HG03175 (cell line): ENCODE measurements around the gene PRKAR2A.

ENCODE experiments used
- ATAC-seq: cut with Tn5 transposase; IDR thresholded peaks from one replicate; pipeline ENCODE4 v1.9.1; 2021; ENCODE audit warnings: mild to moderate bottlenecking, moderate library complexity; ENCODE audit not compliant: unreplicated experiment

PRKAR2A gene

DNA sequence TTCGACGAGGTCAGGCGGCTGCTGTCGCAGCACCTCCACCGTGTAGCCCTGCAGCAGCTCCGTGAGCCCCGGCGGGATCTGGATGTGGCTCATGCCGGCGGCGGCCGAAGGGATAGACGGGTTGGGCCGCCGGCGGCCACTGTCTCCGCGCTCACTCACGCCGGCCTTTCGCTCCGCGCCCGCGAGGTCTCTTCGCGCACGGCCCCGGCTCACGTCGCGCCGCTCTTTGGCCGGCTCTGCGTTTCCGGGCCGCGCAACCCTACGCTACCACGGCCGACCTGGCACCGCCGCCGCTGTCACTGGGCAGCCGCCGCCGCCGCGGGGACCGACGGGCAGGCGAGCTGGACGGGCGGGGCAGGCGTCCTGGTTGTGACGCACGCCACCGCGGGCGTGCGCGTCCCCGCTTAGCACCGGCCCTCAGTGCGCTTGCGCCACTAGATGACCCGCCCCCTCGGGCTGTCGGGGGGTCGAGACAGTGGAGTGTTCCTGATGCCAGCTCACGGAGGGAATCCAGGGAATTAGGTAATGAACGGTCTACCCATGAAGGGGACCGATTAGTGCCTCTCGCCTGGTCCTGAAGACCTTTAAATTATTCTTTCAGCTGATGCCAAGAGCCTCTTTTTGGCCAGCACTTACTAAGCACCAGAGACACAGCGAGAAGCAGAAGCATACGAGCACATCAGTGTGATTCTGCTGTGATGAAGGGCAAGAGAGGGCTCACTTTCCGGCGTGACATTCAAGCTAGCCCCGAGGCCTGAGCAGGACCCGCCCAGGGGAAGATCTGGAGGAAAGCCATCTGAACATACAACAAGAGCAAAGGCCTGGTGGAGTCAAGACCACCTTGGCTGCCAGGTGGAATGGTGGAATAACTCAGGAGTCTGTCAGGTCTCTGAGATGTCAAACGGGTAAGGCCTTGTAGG lies at the start of gene PRKAR2A:
Gene PRKAR2A, minus strand, starts transcription at position 371 of the 920 bp plus-strand sequence. Its CDS starts 278 bp downstream, at position 93.
- ATAC-seq = peak; percentile 84

DNA sequence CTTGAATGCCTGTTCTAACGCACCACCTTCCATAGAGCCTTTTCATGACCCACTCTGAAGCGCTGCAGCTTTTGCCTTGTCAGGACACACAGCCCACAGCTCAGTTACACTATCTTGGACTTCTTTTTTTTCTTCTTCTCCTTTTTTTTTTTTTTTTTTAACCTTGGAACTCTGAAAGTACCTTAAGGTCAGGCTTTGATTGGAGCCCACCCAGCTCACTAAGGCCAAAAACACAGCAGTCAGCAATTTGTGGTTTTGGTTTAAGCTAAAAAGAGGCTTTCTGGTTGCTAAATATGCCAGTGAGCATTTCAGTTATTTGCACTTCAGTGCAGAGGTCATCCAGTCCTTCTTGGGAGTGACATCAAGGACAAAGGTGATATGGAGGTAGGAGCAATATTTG lies 49.3 kb upstream of the PRKAR2A start:
- ATAC-seq = no peak

DNA sequence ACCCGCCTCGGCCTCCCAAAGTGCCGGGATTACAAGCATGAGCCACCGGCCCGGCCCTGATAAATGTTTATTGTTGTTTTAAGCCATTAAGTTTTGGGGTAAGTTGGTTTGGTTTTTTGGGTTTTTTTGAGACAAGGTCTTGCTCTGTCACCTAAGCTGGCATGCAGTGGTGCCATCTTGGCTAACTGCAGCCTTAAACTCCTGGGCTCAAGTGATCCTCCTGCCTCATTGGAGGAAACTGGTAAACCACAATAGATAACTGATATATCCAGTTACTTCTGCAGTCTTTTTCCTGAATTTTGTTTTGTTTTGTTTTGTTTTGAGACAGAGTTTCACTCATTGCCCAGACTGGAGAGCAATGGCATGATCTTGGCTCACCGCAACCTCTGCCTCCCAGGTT lies 46.8 kb upstream of the PRKAR2A start:
- no peak for ATAC-seq

DNA sequence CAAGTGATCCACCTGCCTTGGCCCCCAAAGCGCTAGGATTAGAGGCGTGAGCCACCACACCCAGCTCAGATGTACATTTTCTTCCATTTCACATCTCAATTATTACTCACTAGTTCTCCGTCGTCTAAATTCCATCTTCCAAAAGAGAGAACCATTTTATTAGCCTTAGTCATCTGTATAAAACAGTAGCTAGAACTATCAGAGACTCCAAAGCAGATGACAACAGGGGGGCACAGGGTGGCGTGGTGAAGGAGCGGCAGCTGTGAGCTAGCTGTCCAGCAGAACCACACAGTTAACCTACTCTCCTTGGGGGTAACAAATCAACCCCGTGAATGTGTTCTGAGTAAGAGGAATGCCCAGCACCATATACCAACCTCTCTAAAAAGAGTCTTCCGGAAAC lies 43.9 kb upstream of the PRKAR2A start:
- no peak for ATAC-seq

DNA sequence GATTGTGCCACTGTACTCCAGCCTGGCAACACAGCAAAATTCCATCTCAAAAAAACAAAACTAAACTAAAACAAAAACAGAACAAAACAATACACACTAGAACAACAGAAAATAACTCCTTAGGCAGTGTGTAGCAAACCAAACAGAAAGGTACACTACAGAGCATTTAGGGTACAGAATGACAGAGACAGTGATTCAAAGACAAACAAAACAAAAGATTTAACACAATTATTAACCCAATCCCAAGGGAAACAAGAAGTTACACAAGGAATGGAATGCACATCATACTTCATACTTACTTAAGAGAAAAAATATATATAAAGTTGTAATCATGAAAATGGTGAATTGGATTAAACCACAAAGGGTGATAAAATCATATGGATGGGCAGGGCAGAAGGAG lies 38.1 kb upstream of the PRKAR2A start:
- no peak for ATAC-seq

DNA sequence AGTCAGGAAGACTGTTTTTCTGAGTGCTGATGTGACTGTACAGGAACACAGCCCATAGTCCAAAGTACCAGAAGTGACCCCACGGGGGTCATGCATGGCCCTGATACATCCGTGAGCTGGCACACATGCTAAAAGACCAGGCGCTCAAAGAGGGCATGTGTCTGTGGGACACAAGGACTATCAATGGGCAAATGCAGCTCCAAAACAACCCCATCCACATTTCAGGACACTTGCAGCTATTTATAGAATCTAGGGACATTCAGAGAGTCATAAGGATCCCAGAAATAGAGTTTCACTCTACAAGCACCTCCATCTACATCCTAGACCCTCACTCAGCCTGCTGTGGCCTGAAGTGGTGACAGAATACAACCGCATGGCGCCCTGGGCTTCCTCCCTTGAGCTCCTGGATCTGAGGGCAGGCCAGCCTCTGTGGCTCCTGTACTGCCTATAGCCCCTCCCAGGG lies 34.0 kb upstream of the PRKAR2A start:
- ATAC-seq = no peak

DNA sequence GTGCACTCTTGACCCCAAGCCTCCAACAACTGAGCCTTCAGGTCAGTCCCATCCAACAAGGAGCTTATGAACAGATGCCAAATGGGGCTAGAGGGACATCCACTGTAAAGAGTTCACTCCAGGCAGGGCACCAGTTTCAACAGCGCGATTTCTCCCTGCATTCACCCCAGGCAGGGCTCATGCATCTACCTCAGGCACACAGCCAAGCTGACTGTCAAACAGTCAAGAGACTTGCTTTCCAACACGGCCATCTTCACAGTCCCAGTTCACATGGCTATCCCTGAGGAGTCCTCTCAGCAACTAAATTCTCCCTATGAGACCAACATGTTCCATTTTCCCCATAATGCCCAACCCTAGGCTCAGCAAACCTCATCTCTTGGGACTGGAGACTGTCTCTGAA lies 33.3 kb upstream of the PRKAR2A start:
- ATAC-seq = no peak

DNA sequence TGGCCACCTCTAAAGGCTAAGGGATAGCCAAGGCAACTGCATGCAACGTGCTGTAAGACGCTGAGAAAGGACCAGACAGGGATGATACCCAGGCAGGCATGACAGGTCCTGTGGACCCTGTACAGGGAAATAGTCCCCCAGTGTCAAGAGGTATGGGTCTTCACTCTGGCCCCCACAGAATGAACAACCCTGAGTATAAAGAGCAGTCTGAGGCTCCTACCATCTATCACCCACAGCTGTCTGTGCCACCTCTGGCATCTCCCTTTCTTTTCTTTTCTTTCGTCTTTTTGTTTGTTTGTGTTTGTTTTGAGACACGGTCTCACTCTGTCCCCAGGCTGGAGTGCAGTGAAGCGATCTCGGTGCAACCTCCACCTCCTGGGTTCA lies 32.3 kb upstream of the PRKAR2A start:
- no peak for ATAC-seq

DNA sequence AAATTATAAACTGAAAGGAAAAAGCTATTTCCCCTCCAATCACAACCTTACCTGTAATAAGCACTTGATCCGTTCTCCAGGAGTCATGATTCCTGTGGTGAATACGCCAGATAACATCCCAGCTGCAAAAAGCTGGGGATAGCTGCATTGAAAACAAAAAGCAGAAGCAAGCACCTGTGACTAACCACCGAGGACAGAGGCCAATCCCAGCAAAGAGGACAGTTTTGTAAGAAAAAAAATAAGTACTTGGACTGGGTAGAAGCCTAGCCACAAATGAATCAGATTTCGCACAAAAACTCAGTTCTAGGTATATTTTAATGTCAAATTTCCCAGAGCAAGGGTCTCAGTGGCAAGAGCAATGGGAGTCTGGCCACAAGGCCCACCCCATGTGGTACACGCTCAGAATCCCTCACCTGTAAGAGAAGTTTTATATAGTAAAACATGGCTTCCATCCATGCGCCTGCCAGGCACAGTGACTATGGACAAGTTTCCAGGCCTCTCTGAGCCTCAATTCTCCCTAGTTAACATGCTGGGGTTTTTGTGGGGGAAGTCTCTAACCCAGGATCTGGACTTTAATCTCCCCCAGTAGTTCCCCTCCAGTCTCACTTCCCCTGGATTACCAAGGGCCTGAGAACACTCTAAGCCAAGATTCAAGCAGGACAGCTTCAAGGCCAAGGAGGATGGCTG lies 31.8 kb upstream of the PRKAR2A start:
- ATAC-seq = no peak

DNA sequence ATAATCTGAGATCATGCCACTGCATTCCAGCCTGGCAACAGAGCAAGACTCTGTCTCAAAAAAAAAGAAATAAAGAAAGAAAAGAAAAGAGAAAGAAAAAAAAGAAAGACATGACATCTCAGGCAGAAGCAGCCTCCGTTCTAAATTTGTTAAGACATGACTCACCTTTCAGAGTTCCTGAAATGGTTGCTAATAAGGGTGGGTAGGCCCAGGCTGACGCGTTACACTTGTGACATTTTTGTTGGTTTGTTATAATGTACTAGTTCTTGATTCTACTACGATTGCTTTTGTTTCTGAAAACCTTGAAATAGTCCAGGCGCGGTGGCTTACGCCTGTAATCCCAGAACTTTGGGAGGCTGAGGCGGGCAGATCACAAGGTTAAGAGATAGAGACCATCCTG lies 30.0 kb upstream of the PRKAR2A start:
- no peak for ATAC-seq

DNA sequence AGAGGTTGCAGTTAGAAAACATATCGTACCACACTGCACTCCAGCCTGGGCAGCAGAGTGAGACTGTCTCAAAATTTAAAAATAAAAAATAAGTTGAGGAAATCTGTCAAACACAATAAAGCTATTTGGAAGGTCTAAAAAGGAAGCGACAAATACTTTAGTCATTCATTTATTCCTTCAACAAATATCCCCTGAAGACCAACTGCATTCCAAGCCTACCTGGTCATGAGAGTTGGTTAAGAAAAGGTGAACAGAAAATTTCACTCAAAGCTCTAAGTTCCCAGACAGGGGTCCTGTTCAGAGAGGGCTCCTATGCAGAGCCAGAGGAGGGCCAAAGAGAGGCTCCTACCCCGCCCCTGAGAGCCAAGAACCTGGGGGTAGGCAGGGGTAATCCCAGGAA lies 15.4 kb upstream of the PRKAR2A start:
- ATAC-seq = no peak

DNA sequence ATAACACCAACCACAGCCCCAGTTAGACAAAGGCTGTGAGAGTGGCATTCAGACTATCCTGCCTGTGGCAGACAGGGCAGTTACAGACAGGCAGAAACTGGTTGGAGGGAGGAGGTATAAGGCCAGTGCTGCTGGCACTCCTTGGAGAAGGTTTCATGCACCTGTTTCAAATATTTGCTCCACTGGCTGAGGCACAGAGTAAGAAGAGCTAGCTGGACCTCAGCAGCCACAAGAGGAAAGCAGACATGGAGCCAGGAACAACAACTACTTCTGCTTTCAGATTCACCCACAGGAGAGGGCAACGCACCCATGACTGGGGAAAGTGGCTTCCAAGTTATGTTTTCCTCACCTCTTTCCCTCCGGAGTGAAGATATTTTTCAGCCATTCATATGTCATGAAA lies 11.5 kb upstream of the PRKAR2A start:
- no peak for ATAC-seq

DNA sequence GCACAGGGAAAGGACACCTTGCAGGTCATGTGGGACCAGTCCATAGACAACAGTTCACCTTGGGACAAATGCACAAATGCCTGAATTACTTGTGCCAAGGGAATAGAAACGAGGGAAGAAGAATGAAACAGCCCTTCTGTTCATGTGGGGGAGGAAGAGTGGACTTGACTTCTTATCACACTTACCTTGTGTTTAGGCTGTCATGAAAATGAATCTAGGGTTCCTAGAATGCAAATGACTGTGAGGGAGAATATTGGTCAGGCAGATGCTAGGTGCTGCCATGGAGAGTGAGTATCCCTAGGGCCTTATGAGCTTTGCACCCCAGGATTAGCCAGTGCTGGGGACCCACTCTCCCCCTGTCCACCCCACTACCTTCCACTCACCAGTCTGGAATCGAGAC lies 11.0 kb upstream of the PRKAR2A start:
- no peak for ATAC-seq

DNA sequence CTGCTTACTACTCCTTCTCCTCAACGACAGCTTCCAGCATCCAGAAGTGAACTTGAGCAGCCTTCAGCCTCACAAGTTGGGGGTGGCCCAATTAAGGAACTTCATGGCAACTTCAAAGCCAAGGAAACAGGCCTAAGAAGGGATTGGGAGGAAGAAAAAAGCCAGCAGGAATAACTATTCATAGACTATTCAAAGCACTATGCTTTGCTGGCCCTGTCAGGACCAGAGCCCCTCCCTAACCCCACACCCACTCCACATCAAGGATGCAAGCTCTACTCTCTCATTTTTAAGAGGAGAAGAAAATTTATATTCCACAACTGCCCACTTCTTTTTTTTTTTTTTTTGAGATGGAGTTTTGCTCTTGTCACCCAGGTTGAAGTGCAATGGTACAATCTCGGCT lies 10.0 kb upstream of the PRKAR2A start:
- ATAC-seq = no peak

DNA sequence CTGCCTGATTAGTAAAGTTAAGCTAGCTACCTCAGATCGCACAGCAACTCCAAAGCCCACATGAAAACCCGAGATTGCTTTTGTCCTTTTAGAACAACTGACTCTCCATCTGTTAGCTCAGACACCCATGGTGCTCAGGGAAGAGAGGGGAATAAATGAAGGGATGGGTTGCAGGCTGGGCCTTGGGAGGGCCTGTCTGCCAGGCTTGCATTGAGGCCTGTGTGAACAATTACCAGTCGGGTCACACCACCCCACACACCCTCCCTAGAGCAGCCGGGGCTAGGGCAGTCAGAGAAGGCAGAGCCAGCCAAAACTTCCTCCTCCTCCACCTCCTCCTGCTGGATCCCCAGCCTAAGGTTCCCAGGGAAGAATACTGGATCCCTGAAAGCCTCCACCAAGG lies 8.8 kb upstream of the PRKAR2A start:
- ATAC-seq = no peak

DNA sequence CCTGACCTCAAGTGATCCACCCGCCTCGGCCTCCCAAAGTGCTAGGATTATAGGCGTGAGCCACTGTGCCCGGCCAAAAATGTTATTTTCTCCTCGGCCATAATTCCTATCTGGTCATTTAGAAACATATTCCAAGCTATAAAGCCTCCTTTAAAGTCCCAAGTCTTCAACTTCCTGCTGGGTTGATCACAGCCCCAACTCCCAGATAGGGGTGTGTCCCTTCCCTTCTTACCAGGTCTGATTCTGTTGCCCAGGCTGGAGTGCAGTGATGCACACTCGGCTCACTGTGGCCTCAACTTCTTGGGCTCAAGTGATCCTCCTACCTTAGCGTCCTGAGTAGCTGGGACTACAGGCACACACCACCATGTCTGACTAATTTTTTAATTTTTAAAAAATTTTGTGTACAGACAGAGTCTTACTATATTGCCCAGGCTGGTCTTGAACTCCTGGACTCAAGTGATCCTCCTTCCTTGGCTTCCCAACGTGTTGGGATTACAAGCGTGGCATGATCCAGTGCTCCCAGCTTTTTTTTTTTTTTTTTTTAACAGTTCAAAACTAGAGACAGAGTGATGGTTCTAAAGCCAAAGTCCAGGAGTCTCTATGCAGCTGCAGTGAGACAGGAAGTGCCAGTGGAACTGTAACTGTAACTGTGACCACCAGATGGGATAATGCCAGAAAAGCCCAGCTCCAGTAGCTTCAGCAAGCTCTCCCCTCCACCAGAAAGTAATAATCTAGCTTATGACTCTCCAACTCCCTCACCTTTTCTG lies 8.2 kb upstream of the PRKAR2A start:
- no peak for ATAC-seq

DNA sequence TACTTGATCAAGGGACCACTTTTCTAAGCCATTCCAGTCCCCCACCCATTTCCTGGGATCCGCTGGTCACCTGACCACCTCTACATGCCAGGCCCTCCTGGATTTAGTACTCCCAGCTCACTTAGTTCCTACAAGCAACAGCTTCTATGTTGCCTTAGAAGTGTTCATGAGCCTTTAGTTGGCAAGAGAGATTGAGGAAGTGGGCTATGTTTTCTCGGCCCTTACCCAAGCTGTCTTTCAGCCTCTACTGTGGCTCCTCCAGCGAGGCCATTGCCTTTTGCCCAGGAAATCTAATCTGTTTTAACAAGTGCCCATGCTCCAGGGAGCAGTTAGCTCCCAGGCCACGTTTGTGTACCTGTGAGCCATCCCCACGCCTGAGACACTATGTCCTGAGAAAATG lies 4.5 kb upstream of the PRKAR2A start:
- no peak for ATAC-seq

DNA sequence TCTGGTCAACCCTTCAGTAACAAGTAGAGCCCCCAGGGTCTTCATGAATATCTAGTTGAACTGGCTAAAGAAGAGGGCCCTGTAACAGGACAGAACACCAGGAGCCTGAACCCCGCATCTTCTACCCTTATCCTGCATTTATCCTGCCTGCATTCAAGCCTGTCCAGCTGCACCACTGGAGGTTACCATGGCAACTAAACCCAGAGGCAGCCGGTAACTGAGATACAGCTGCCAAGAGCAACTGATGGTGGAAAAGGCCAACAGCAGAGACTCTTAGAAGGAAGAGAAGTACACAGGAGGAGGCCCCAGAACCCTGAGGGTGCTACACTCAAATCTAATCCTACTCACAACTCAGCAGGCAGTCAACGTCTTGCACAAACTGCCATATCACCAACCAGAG lies 3.7 kb upstream of the PRKAR2A start:
- ATAC-seq = no peak

DNA sequence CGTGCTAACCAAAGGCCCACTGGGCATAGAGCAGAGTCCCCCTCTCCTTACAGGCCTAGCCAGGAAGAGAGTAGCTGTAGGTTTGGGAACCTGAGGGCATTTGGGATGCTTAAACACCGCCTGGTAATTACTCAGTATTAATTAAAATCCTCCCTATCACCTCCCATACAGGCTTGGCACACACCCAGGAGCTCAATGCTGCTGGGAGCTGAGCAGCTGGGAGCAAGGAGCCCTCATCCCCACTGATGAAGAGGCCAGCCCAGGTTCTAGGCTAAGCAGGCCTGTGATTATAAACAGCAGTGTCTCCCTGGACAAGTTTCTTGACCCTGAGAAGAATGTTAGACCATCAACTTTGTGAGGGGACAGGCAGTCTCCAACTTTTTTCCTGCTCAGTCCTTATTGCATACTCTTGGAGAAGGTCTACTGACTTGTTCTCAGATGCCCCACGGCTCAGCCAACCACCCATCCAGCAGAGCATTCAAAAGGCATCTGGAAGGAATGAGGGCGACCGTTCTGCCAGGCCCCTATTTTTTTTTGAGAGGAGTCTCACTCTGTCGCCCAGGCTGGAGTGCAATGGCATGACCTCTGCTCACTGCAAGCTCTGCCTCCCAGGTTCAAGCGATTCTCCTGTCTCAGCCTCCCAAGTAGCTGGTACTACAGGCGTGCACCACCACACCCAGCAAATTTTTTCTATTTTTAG lies 1.3 kb upstream of the PRKAR2A start:
- no peak for ATAC-seq

DNA sequence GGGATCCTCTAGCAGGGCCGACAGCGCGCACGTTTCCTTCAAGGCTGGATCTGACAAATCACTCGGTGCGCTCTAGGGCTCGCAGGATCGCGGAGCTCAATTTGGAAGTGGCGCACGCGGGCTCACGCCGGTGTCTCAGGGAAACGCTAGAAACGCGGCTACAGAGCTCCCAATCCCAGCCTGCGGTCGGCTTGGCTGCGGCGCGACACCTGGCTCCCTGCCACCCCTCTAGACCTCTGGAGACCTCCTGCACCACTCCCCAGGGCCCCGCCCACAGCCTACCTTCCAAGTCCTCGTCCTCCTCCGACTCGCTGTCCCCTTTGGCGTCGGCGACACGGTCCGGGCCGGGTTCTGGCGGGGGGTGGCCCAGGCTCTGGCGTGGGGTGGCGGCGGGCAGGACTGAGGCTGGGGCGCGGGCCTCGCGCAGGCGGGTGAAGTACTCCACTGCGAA lies 596 bp downstream of the PRKAR2A start:
- ATAC-seq = peak; percentile 32

DNA sequence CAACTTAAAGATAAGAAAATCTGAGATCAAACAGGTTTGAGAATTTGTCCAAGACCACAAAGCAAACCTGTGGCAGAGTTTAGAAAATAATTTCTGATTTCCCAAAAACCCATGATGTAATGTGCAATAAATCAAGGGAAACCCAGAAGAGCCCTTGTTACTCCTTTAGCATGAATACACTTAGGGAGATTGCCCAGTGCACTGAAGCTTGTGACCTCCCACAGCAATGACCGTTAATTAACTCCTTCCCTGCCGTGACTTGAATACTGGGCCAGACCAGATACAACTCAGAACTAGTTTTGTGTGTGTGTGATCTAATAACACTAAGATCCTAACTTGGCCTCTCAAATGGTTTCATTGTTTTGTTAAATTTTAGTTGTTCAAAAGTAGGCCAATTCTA lies 2.5 kb downstream of the PRKAR2A start:
- no peak for ATAC-seq
